K562 (cell line): ENCODE data around the gene RPL19. TPM values are rescaled to one million over a fixed set of nuclear protein-coding genes. Genes with fewer than 3 reads are reported as not detected.
A peak's percentile ranks its signal among the peaks of the same experiment; 100 is the strongest.

Experiments
- ATAC-seq: fragments of 200-7000 bp; cut with Tn5 transposase; 3 replicates; pipeline ENCODE4 v1.9.1; 2020; ENCODE audit warnings: moderate library complexity
- BruUV-seq: library from RNA; stranded (reverse); fragments of 400-500 nt; replicated peaks from 2 replicates; lab custom pipeline; 2021; lab: Mats Ljungman, UMichigan
- CTCF ChIA-PET: fragments of 300-600 bp; formaldehyde crosslinking; extraction: SDS; loops from one replicate; lab custom pipeline; 2021; ENCODE audit warnings: low intra/inter-chr PET ratio; lab: Yijun Ruan, JAX
- POLR2A ChIA-PET: fragments of 300-600, 350-650 bp; sonication (Branson Sonifier 250); formaldehyde crosslinking; extraction: SDS; loops from one replicate; lab custom pipeline; 2021; ENCODE audit warnings: antibody characterized with exemption, inconsistent platforms; lab: Yijun Ruan, JAX
- DNase-seq, 4 experiments: peaks; one replicate each; pipeline versions ENCODE4 v3.0.0 to v3.0.0-alpha.2; 2011 to 2018; ENCODE audit warnings: low spot score in 3 of 4, mixed read lengths in 3 of 4; ENCODE audit errors: extremely low read depth in 1 of 4
- FAIRE-seq: peaks from 2 replicates; lab custom pipeline; 2011; peaks lifted over from hg19 to GRCh38; lab: Jason Lieb, UNC
- H2AFZ ChIP-seq: 2 replicates; pipeline ENCODE4 v1.6.0; 2011; ENCODE audit warnings: low read depth, low read length, control low read depth, inconsistent platforms
- H3K27ac ChIP-seq: fragments of 200-600 bp; 3 replicates; pipeline ENCODE4 v1.8.0; 2011; ENCODE audit warnings: low read depth, mild to moderate bottlenecking, control low read depth, inconsistent platforms, low read length, moderate library complexity, mixed read lengths; ENCODE audit errors: extremely low read depth
- H3K27me3 ChIP-seq, 2 experiments: fragments of 300-600 bp in 1 of 2; 2 replicates in 1 of 2; 3 replicates in 1 of 2; pipeline versions ENCODE4 v1.6.0 to v1.8.0; 2011; ENCODE audit warnings: inconsistent platforms in 2 of 2, low read length in 2 of 2, mild to moderate bottlenecking in 1 of 2, mixed read lengths in 1 of 2, moderate library complexity in 1 of 2; ENCODE audit not compliant: control insufficient read depth in 2 of 2, insufficient read depth in 2 of 2
- H3K36me3 ChIP-seq: fragments of 300-600 bp; 3 replicates; pipeline ENCODE4 v1.8.0; 2011; ENCODE audit warnings: mild to moderate bottlenecking, low read length, inconsistent platforms; ENCODE audit not compliant: control insufficient read depth, insufficient read depth
- H3K4me1 ChIP-seq, 2 experiments: fragments of 200-600 bp in 1 of 2; replicated peaks in 1 of 2; 2 replicates in 1 of 2; 3 replicates in 1 of 2; pipeline versions ENCODE4 v1.5.1 to v1.8.0; 2011; ENCODE audit warnings: inconsistent platforms in 2 of 2, low read length in 2 of 2, mild to moderate bottlenecking in 1 of 2, mixed read lengths in 1 of 2, moderate library complexity in 1 of 2; ENCODE audit not compliant: control insufficient read depth in 2 of 2, insufficient read depth in 2 of 2
- H3K4me2 ChIP-seq: 2 replicates; pipeline ENCODE4 v1.6.1; 2011; ENCODE audit warnings: low read length, control low read depth, inconsistent platforms, mixed read lengths; ENCODE audit not compliant: insufficient read depth
- H3K4me3 ChIP-seq: fragments of 200-600 bp; sonication (generic), shearing (Covaris generic); 2 replicates; pipeline ENCODE4 v1.5.1; 2016; ENCODE audit warnings: control low read depth, inconsistent platforms
- H3K79me2 ChIP-seq: fragments of 200-600 bp; 3 replicates; pipeline ENCODE4 v1.8.0; 2011; ENCODE audit warnings: low read length, inconsistent platforms; ENCODE audit not compliant: control insufficient read depth, insufficient read depth
- H3K9ac ChIP-seq, 2 experiments: 2 replicates each; pipeline versions ENCODE4 v1.6.0 to v1.6.1; 2011; ENCODE audit warnings: low read depth in 2 of 2, low read length in 2 of 2, control low read depth in 1 of 2, inconsistent platforms in 1 of 2, mild to moderate bottlenecking in 1 of 2, mixed read lengths in 1 of 2; ENCODE audit not compliant: insufficient read depth in 1 of 2
- H3K9me1 ChIP-seq: one replicate; pipeline ENCODE4 v1.6.0; 2011; ENCODE audit warnings: inconsistent platforms, mild to moderate bottlenecking, low read length, moderate library complexity; ENCODE audit not compliant: control insufficient read depth, insufficient read depth
- H3K9me3 ChIP-seq: replicated peaks from 2 replicates; pipeline ENCODE4 v1.5.1; 2011; ENCODE audit warnings: low read depth, low read length, inconsistent platforms; ENCODE audit not compliant: control insufficient read depth, insufficient read depth
- H4K20me1 ChIP-seq: replicated peaks from 2 replicates; pipeline ENCODE4 v1.6.1; 2011; ENCODE audit warnings: low read length, inconsistent platforms, mixed read lengths; ENCODE audit not compliant: control insufficient read depth, insufficient read depth
- ARID1B ChIP-seq: fragments of 450-650 bp; IDR thresholded peaks from 2 replicates; pipeline ENCODE4 v1.6.1; 2016; ENCODE audit warnings: antibody characterized with exemption, mild to moderate bottlenecking, inconsistent platforms
- ILK ChIP-seq: fragments of 450-650 bp; IDR thresholded peaks from 2 replicates; pipeline ENCODE4 v1.6.1; 2016; ENCODE audit warnings: missing genetic modification characterization, low read depth, mild to moderate bottlenecking, missing compliant biosample characterization, moderate library complexity, borderline replicate concordance
- LCOR ChIP-seq: sonication (generic); formaldehyde crosslinking; IDR thresholded peaks from 2 replicates; pipeline ENCODE4 v1.8.0; 2022; ENCODE audit warnings: mild to moderate bottlenecking, missing genetic modification reagents
- MCM5 ChIP-seq: fragments of 450-650 bp; IDR thresholded peaks from 2 replicates; pipeline ENCODE4 v1.6.1; 2016; ENCODE audit warnings: low read depth
- MNT ChIP-seq, 2 experiments: fragments of 450-650 bp; conservative IDR thresholded peaks; 2 replicates each; pipeline ENCODE4 v1.6.1; 2017; ENCODE audit warnings: mild to moderate bottlenecking in 2 of 2, moderate library complexity in 2 of 2
- RB1 ChIP-seq: fragments of 450-650 bp; IDR thresholded peaks from 2 replicates; pipeline ENCODE4 v1.6.1; 2017; ENCODE audit warnings: low read depth, mild to moderate bottlenecking
- RFX1 ChIP-seq: fragments of 450-650 bp; IDR thresholded peaks from 2 replicates; pipeline ENCODE4 v1.6.1; 2016; ENCODE audit warnings: mild to moderate bottlenecking, moderate library complexity
- RNF219 ChIP-seq: fragments of 250-450 bp; sonication (Bioruptor Pico); IDR thresholded peaks from 2 replicates; pipeline ENCODE4 v1.5.0; 2022; ENCODE audit warnings: mild to moderate bottlenecking
- RREB1 ChIP-seq: fragments of 250-450 bp; sonication (Bioruptor Pico); IDR thresholded peaks from 2 replicates; pipeline ENCODE4 v1.4.0; 2020
- SMARCE1 ChIP-seq: fragments of 450-650 bp; IDR thresholded peaks from 2 replicates; pipeline ENCODE4 v1.7.1; 2016; ENCODE audit warnings: mild to moderate bottlenecking
- ZBTB34 ChIP-seq: fragments of 250-450 bp; sonication (Bioruptor Pico); IDR thresholded peaks from 2 replicates; pipeline ENCODE4 v1.8.0; 2021; ENCODE audit warnings: mild to moderate bottlenecking, moderate library complexity
- WGBS: fragments of 100-300 bp; shearing (Covaris generic); methylation state at CpG from one replicate; pipeline ENCODE4 v1.1.6; 2016; ENCODE audit warnings: low coverage, mixed read lengths; ENCODE audit not compliant: insufficient coverage; ENCODE audit errors: missing lambda C conversion rate; 5-methylcytosine and 5-hydroxymethylcytosine counted together
- in situ Hi-C: fragments of 300-500 bp; cut with MboI; formaldehyde crosslinking; loops from 4 replicates; pipeline ENCODE4 v1.15.0; 2018; ENCODE audit warnings: inconsistent platforms, mixed read lengths
- intact Hi-C: fragments of 100-400 bp; cut with micrococcal nuclease; formaldehyde crosslinking; loops from 2 replicates; pipeline ENCODE4 v1.14.2; 2022
- polyA plus RNA-seq, 8 experiments: library from polyadenylated mRNA; depleted of rRNA in 4 of 8; stranded (reverse) in 5 of 8; unstranded in 3 of 8; fragments of >200 nt; fragmentation: Nextera tagmentation in 2 of 8; fragmentation: Illumina TruSeq in 1 of 8; extraction: Ambion mirVana in 2 of 8; extraction: Trizol in 1 of 8; gene quantifications; 2 replicates each; pipeline versions ENCODE4 v1.2.1 to v1.2.3, GENCODE V29; 2011 to 2014; ENCODE audit warnings: inconsistent platforms in 1 of 8, missing spikeins in 1 of 8
- total RNA-seq, 7 experiments: library from RNA; depleted of rRNA in 6 of 7; stranded (reverse); fragments of >200 nt in 6 of 7; fragmentation: Illumina TruSeq in 2 of 7; extraction: Trizol in 2 of 7; gene quantifications; 2 replicates each; pipeline versions ENCODE4 v1.2.1 to v1.2.3, GENCODE V29; 2011 to 2021; ENCODE audit warnings: low replicate concordance in 1 of 7

RPL19 gene
- total and polyA plus RNA-seq, 9 of the 15 experiments (the other 6 are each of a cell fraction or from before 2014, with no cell fraction given), result 2,263 to 4,614 (median 3,727) TPM

- no peaks in the 10 kb centered on the region for H3K27me3 ChIP-seq
- H3K27ac ChIP-seq, result no peak overlapping the region
- BruUV-seq, result no TSS peak
- CTCF ChIA-PET, result no interaction called here
- H3K36me3 ChIP-seq, result peaks cover 12% of the 10 kb centered on the region; the same call in 2 of the 3 replicates
- peaks cover 5% of the 10 kb centered on the region for H3K9me1 ChIP-seq
- FAIRE-seq (no peak), DNase-seq (peak; percentile 20 to 46 (median 42)), ATAC-seq (peak; percentile 50)
- intact Hi-C loops, result no loop called here
- peaks cover 6% of the 10 kb centered on the region for H4K20me1 ChIP-seq
- in situ Hi-C loops, result no loop called here
- peaks cover 7 to 33% of the 10 kb centered on the region in 2 experiments for H3K4me1 ChIP-seq
- POLR2A ChIA-PET, result interaction anchor here (0.7 to 1.1 kb wide), 2 partner anchors 9 to 11 kb away, joined by 3 to 4 read pairs; partner anchors contain the start of gene ARL5C
- H3K4me3 ChIP-seq, result no peak overlapping the region
- H3K9me3 ChIP-seq, result no peaks in the 10 kb centered on the region
- 91% methylated on average over 9 of the region's 12 CpGs for WGBS
- no peak overlapping the region for H3K4me2 ChIP-seq
- H2AFZ ChIP-seq, result no peak overlapping the region
- no peak overlapping the region for H3K9ac ChIP-seq
- H3K79me2 ChIP-seq, result no peaks in the 10 kb centered on the region
- TF ChIP-seq RREB1 (CRISPR knock-in tag) (no peak), SMARCE1 (no peak), LCOR (CRISPR knock-in tag) (no peak), ARID1B (no peak), MNT (conservative IDR thresholded peaks at IDR 0.05) (no peak), RNF219 (CRISPR knock-in tag) (no peak), MCM5 (no peak), RB1 (no peak), ILK (tag) (no peak), RFX1 (peak; percentile 16; the same call in 1 of the 2 replicates), ZBTB34 (no peak)
Measured at GRCh38 chr17:39177256-39177655, 22.8 kb upstream of the RPL19 start.
